SK-N-SH (cell line): ENCODE data around the gene FHOD3.

Source experiments
- CHD2 ChIP-seq: fragments of 150-350 bp; IDR thresholded peaks from 2 replicates; pipeline ENCODE4 v1.6.1; 2018; ENCODE audit warnings: low read length; ENCODE audit not compliant: partially characterized antibody
- EZH2phosphoT487 ChIP-seq: fragments of 200-600 bp; sonication (generic); IDR thresholded peaks from 2 replicates; pipeline ENCODE4 v1.6.1; 2017; ENCODE audit warnings: low read depth, mixed run types, mild to moderate bottlenecking, antibody characterized with exemption, moderate library complexity, borderline replicate concordance
- NFIC ChIP-seq: IDR thresholded peaks from 2 replicates; pipeline ENCODE4 v1.4.0; 2012; ENCODE audit warnings: borderline replicate concordance

GRCh38 chr18:36403896-36404820, 106.6 kb downstream of the FHOD3 start:
- TF ChIP-seq CHD2 (no peak), NFIC (no peak), EZH2phosphoT487 (no peak)
